GM12878 (cell line): ENCODE results near the gene SLC35E4. TPM values are rescaled to one million over a fixed set of nuclear protein-coding genes. Genes with fewer than 3 reads are reported as not detected.
A peak's percentile ranks its signal among the peaks of the same experiment; 100 is the strongest.

Source experiments
- BACH1 ChIP-seq: fragments of 450-650 bp; IDR thresholded peaks from 2 replicates; pipeline ENCODE4 v1.6.1; 2017; ENCODE audit warnings: mild to moderate bottlenecking, borderline replicate concordance
- BCLAF1 ChIP-seq: fragments of 450-650 bp; IDR thresholded peaks from 2 replicates; pipeline ENCODE4 v1.6.1; 2017; ENCODE audit warnings: antibody characterized with exemption, mild to moderate bottlenecking, moderate library complexity
- EED ChIP-seq: sonication (generic); IDR thresholded peaks from 2 replicates; pipeline ENCODE4 v1.6.1; 2016; ENCODE audit warnings: antibody characterized with exemption, low read depth
- FOXM1 ChIP-seq: IDR thresholded peaks from 2 replicates; pipeline ENCODE4 v1.6.1; 2012; ENCODE audit warnings: low read depth, mild to moderate bottlenecking, inconsistent platforms, low read length, moderate library complexity
- IKZF2 ChIP-seq, 2 experiments: fragments of 450-650 bp; IDR thresholded peaks; 2 replicates each; pipeline ENCODE4 v1.6.1; 2017; ENCODE audit warnings: mild to moderate bottlenecking in 2 of 2, moderate library complexity in 2 of 2
- IRF4 ChIP-seq: IDR thresholded peaks from 2 replicates; pipeline ENCODE4 v1.6.1; 2011; ENCODE audit warnings: low read depth, low read length
- KAT2A ChIP-seq: conservative IDR thresholded peaks from 2 replicates; pipeline ENCODE4 v1.6.1; 2011; ENCODE audit warnings: low read depth, low read length; ENCODE audit not compliant: control insufficient read depth
- KLF5 ChIP-seq: fragments of 450-650 bp; IDR thresholded peaks from 2 replicates; pipeline ENCODE4 v1.6.1; 2014; ENCODE audit warnings: mild to moderate bottlenecking; ENCODE audit not compliant: partially characterized antibody
- MAX ChIP-seq: IDR thresholded peaks from 2 replicates; pipeline ENCODE4 v1.6.1; 2012; ENCODE audit warnings: low read depth, low read length, improper control_type of control experiment
- NBN ChIP-seq: fragments of 450-650 bp; IDR thresholded peaks from 2 replicates; pipeline ENCODE4 v1.6.1; 2016
- NFYB ChIP-seq: IDR thresholded peaks from 2 replicates; pipeline ENCODE4 v1.6.1; 2011; ENCODE audit warnings: low read depth, mild to moderate bottlenecking, low read length, improper control_type of control experiment, moderate library complexity; ENCODE audit not compliant: insufficient read depth
- NR2C2 ChIP-seq: IDR thresholded peaks from 2 replicates; pipeline ENCODE4 v1.6.1; 2011; ENCODE audit warnings: borderline replicate concordance, low read depth; ENCODE audit not compliant: control insufficient read depth, insufficient read length
- NRF1 ChIP-seq: conservative IDR thresholded peaks from 2 replicates; pipeline ENCODE4 v1.6.1; 2011; ENCODE audit warnings: mild to moderate bottlenecking, low read depth, low read length, improper control_type of control experiment
- SMAD5 ChIP-seq: IDR thresholded peaks from 2 replicates; pipeline ENCODE4 v1.6.1; 2016; ENCODE audit warnings: antibody characterized with exemption, low read depth
- SMC3 ChIP-seq: IDR thresholded peaks from 2 replicates; pipeline ENCODE4 v1.6.1; 2011; ENCODE audit warnings: low read length, improper control_type of control experiment, borderline replicate concordance
- SPI1 ChIP-seq: IDR thresholded peaks from 2 replicates; pipeline ENCODE4 v1.6.1; 2011; ENCODE audit warnings: low read depth, mild to moderate bottlenecking, low read length, moderate library complexity, borderline replicate concordance; ENCODE audit not compliant: insufficient read depth
- TBL1XR1 ChIP-seq: IDR thresholded peaks from 2 replicates; pipeline ENCODE4 v1.6.1; 2012; ENCODE audit warnings: low read depth, low read length, improper control_type of control experiment
- TCF12 ChIP-seq: IDR thresholded peaks from 2 replicates; pipeline ENCODE4 v1.6.1; 2011; ENCODE audit warnings: low read depth, mild to moderate bottlenecking, low read length
- ZNF207 ChIP-seq: fragments of 450-650 bp; IDR thresholded peaks from 2 replicates; pipeline ENCODE4 v1.6.1; 2014; ENCODE audit warnings: antibody characterized with exemption, mild to moderate bottlenecking, borderline replicate concordance
- ZNF24 ChIP-seq: fragments of 450-650 bp; IDR thresholded peaks from 2 replicates; pipeline ENCODE4 v1.6.1; 2017; ENCODE audit warnings: antibody characterized with exemption, mild to moderate bottlenecking
- polyA plus RNA-seq, 11 experiments: library from polyadenylated mRNA; depleted of rRNA in 4 of 11; unstranded in 6 of 11; stranded (reverse) in 5 of 11; fragments of >200 nt; fragmentation: Nextera tagmentation in 4 of 11; fragmentation: Illumina TruSeq in 1 of 11; extraction: Ambion mirVana in 4 of 11; extraction: Trizol in 1 of 11; gene quantifications; 1 replicate in 1 of 11; 2 replicates in 10 of 11; pipeline versions ENCODE4 v1.2.1 to v1.2.3, GENCODE V29; 2011 to 2016; ENCODE audit warnings: inconsistent platforms in 2 of 11, missing spikeins in 2 of 11, low read depth in 1 of 11
- total RNA-seq, 4 experiments: library from RNA; depleted of rRNA in 3 of 4; stranded (reverse); fragments of >200 nt in 3 of 4; fragmentation: Illumina TruSeq in 1 of 4; extraction: Trizol in 1 of 4; gene quantifications; 2 replicates each; pipeline versions ENCODE4 v1.2.1 to v1.2.3, GENCODE V29; 2013 to 2021
- TF ChIP-seq, protein P1 (sequence below): IDR thresholded peaks from 2 replicates; pipeline ENCODE4 v1.6.1; 2012; ENCODE audit warnings: low read depth, low read length, improper control_type of control experiment
- TF ChIP-seq, protein P2 (sequence below): fragments of 450-650 bp; conservative IDR thresholded peaks from 2 replicates; pipeline ENCODE4 v1.6.1; 2017; ENCODE audit warnings: mild to moderate bottlenecking, moderate library complexity

SLC35E4 gene
- total and polyA plus RNA-seq, 10 of the 15 experiments (the other 5 are each of a cell fraction or from before 2014, with no cell fraction given) = 0.16 to 5.3 (median 2.9) TPM; not detected in 1

- TF ChIP-seq KAT2A (no peak), TCF12 (0 out of 2 replicates have a peak, but pooled peaks have one; percentile 61), BCLAF1 (no peak), NRF1 (no peak), TBL1XR1 (0 out of 2 replicates have a peak, but pooled peaks have one; percentile 29), IRF4 (0 out of 2 replicates have a peak, but pooled peaks have one; percentile 13), ZNF24 (no peak), IKZF2 (IDR thresholded peaks at IDR 0.05) (peak; percentile 95 to 96), NFYB (no peak), NR2C2 (no peak), NBN (no peak), MAX (no peak), SMAD5 (no peak), EED (peak; percentile 97), ZNF207 (no peak), FOXM1 (peak; percentile 54; the same call in 1 of the 2 replicates), SMC3 (no peak), BACH1 (peak; percentile 39; the same call in 1 of the 2 replicates), SPI1 (peak; percentile 39; the same call in 1 of the 2 replicates), KLF5 (no peak)
- TF ChIP-seq, protein P1, sequence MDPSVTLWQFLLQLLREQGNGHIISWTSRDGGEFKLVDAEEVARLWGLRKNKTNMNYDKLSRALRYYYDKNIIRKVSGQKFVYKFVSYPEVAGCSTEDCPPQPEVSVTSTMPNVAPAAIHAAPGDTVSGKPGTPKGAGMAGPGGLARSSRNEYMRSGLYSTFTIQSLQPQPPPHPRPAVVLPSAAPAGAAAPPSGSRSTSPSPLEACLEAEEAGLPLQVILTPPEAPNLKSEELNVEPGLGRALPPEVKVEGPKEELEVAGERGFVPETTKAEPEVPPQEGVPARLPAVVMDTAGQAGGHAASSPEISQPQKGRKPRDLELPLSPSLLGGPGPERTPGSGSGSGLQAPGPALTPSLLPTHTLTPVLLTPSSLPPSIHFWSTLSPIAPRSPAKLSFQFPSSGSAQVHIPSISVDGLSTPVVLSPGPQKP = no peak
- TF ChIP-seq, protein P2, sequence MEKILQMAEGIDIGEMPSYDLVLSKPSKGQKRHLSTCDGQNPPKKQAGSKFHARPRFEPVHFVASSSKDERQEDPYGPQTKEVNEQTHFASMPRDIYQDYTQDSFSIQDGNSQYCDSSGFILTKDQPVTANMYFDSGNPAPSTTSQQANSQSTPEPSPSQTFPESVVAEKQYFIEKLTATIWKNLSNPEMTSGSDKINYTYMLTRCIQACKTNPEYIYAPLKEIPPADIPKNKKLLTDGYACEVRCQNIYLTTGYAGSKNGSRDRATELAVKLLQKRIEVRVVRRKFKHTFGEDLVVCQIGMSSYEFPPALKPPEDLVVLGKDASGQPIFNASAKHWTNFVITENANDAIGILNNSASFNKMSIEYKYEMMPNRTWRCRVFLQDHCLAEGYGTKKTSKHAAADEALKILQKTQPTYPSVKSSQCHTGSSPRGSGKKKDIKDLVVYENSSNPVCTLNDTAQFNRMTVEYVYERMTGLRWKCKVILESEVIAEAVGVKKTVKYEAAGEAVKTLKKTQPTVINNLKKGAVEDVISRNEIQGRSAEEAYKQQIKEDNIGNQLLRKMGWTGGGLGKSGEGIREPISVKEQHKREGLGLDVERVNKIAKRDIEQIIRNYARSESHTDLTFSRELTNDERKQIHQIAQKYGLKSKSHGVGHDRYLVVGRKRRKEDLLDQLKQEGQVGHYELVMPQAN = no peak
These were observed 26.1 kb upstream of the SLC35E4 start (continued) for GRCh38 chr22:30609260-30610185.
